A549 (cell line): Measurements from ENCODE around the gene PASD1.

Experiments
- CHD4 ChIP-seq: fragments of 200-600 bp; sonication (generic); IDR thresholded peaks from 2 replicates; pipeline ENCODE4 v1.6.1; 2016; ENCODE audit warnings: antibody characterized with exemption, mild to moderate bottlenecking, borderline replicate concordance
- CTCF ChIP-seq: fragments of >200 bp; sonication (Bioruptor Twin); formaldehyde crosslinking; IDR thresholded peaks from 3 replicates; pipeline ENCODE4 v1.5.1; 2016
- HDAC2 ChIP-seq: fragments of 200-600 bp; sonication (generic); IDR thresholded peaks from 2 replicates; pipeline ENCODE4 v1.6.1; 2016
- MAFK ChIP-seq: fragments of 450-650 bp; IDR thresholded peaks from 2 replicates; pipeline ENCODE4 v1.6.1; 2014; ENCODE audit not compliant: partially characterized antibody
- MAX ChIP-seq: IDR thresholded peaks from 2 replicates; pipeline ENCODE4 v1.6.1; 2012
- NFE2L2 ChIP-seq: fragments of 150-350 bp; conservative IDR thresholded peaks from 2 replicates; pipeline ENCODE4 v1.6.1; 2014; ENCODE audit warnings: low read length
- NR3C1 ChIP-seq: fragments of >200 bp; sonication (Bioruptor Twin); formaldehyde crosslinking; IDR thresholded peaks from 3 replicates; pipeline ENCODE4 v1.6.1; 2017
- PHF8 ChIP-seq: fragments of 200-600 bp; sonication (generic); IDR thresholded peaks from 2 replicates; pipeline ENCODE4 v1.6.1; 2016; ENCODE audit warnings: low read depth, mild to moderate bottlenecking, antibody characterized with exemption, moderate library complexity, borderline replicate concordance
- POLR2A ChIP-seq: IDR thresholded peaks from 2 replicates; pipeline ENCODE4 v1.6.1; 2012; ENCODE audit warnings: mild to moderate bottlenecking, low read length
- SMC3 ChIP-seq: fragments of >200 bp; sonication (Bioruptor Twin); formaldehyde crosslinking; IDR thresholded peaks from 3 replicates; pipeline ENCODE4 v1.6.1; 2018; ENCODE audit warnings: inconsistent platforms
- TP53 ChIP-seq: fragments of 250-450 bp; sonication (Bioruptor Pico); IDR thresholded peaks from 2 replicates; pipeline ENCODE4 v1.5.0; 2021; ENCODE audit warnings: mild to moderate bottlenecking, moderate library complexity
- ZC3H11A ChIP-seq: fragments of 450-650 bp; IDR thresholded peaks from 2 replicates; pipeline ENCODE4 v1.6.1; 2014; ENCODE audit warnings: antibody characterized with exemption, mild to moderate bottlenecking

GRCh38 chrX:151604931-151605330 lies 41.5 kb downstream of the PASD1 start:
- TF ChIP-seq CTCF (no peak), MAFK (no peak), NR3C1 (no peak), MAX (no peak), HDAC2 (no peak), TP53 (CRISPR knock-in tag) (no peak), SMC3 (no peak), ZC3H11A (no peak), PHF8 (no peak), POLR2A (no peak), CHD4 (no peak), NFE2L2 (no peak)
